ENCODE results near the gene FBXL16. TPM values are rescaled to one million over a fixed set of nuclear protein-coding genes. Genes with fewer than 3 reads are reported as not detected.

FBXL16 gene
- total and polyA plus RNA-seq, 11 donors: 0.03 to 1.00 (median 0.59) TPM; not detected in 6

DNA sequence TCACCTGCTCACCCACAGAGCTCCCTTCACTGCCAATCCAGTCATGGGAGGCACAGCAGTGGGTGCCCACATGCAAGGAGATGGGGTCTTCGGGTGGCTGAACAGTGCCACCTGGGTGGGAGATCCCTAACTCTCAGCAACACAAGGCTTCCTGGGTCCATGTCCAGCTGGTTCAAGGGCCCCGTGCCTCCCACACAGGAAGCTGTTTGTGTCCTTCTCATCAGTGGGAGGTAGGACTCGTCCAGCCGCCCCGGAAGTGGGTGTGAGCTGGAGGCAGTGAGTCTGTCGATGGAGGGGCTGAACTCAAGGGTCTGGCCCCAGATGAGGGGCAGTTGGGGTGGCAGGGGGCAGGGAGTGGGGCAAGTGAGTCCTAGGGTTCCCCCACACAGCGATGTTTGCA is 1.6 kb downstream of the FBXL16 start:
- no peak for TF ChIP-seq POLR2A (IDR thresholded peaks at IDR 0.05)
- TF ChIP-seq, protein P1, sequence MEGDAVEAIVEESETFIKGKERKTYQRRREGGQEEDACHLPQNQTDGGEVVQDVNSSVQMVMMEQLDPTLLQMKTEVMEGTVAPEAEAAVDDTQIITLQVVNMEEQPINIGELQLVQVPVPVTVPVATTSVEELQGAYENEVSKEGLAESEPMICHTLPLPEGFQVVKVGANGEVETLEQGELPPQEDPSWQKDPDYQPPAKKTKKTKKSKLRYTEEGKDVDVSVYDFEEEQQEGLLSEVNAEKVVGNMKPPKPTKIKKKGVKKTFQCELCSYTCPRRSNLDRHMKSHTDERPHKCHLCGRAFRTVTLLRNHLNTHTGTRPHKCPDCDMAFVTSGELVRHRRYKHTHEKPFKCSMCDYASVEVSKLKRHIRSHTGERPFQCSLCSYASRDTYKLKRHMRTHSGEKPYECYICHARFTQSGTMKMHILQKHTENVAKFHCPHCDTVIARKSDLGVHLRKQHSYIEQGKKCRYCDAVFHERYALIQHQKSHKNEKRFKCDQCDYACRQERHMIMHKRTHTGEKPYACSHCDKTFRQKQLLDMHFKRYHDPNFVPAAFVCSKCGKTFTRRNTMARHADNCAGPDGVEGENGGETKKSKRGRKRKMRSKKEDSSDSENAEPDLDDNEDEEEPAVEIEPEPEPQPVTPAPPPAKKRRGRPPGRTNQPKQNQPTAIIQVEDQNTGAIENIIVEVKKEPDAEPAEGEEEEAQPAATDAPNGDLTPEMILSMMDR (IDR thresholded peaks at IDR 0.05): no peak
- H3K4me3 ChIP-seq: no peak overlapping the region
- H3K27ac ChIP-seq: no peak overlapping the region
- intact Hi-C loops (cut with DNase I): no loop called here
- H3K9me3 ChIP-seq: no peaks in the 10 kb centered on the region
- ATAC-seq (no peak), DNase-seq (no peak)
- peaks cover 0 to 33% (median 4%) of the 10 kb centered on the region in 12 donors for H3K4me1 ChIP-seq
- peaks cover 37 to 94% (median 89%) of the 10 kb centered on the region in 9 donors for H3K27me3 ChIP-seq
- 44 to 69% (median 61%) methylated on average over 5 to 7 of the region's 7 CpGs for WGBS, 4 donors
- H3K36me3 ChIP-seq: no peaks in the 10 kb centered on the region

DNA sequence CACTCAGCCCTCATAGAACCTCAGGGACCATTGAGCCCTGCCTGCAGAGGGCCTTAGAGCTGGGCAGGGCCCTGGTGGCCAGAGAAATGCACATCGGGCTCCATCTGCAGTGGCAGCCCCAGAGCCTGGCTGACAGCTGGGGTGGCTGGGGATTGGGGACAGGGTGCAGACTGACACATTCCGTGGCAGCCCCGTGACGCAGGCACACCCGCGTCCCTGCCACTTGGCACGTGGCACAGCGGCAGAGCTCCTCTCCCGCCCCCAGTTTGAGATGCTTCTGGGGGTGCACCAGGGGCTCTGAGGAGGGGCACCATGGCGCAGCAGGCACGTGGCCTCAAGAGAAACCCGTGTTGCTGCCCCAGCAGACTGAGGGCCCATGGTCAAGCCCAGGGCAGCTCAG is 2.2 kb downstream of the FBXL16 start:
- WGBS, 4 donors: 82 to 90% (median 87%) methylated on average over 10 to 12 of the region's 12 CpGs
- Histone ChIP-seq H3K4me1 (peaks cover 0 to 33% (median 4%) of the 10 kb centered on the region in 12 donors), H3K27me3 (peaks cover 37 to 94% (median 84%) of the 10 kb centered on the region in 9 donors), H3K4me3 (no peak overlapping the region), H3K9me3 (no peaks in the 10 kb centered on the region), H3K36me3 (no peaks in the 10 kb centered on the region), H3K27ac (no peak overlapping the region)
- ATAC-seq (no peak), DNase-seq (no peak)
- TF ChIP-seq, protein P1 (IDR thresholded peaks at IDR 0.05): no peak
- TF ChIP-seq POLR2A (IDR thresholded peaks at IDR 0.05): no peak
- intact Hi-C loops (cut with DNase I): no loop called here

GRCh38 chr16:702341-702740 is 3.3 kb downstream of the FBXL16 start:
- Histone ChIP-seq H3K9me3 (no peaks in the 10 kb centered on the region), H3K4me1 (peaks cover 0 to 33% (median 4%) of the 10 kb centered on the region in 12 donors), H3K36me3 (no peaks in the 10 kb centered on the region), H3K4me3 (no peak overlapping the region), H3K27me3 (peaks cover 37 to 97% (median 79%) of the 10 kb centered on the region in 9 donors), H3K27ac (no peak overlapping the region)
- intact Hi-C loops (cut with DNase I): no loop called here
- TF ChIP-seq, protein P1 (IDR thresholded peaks at IDR 0.05): no peak
- TF ChIP-seq POLR2A (IDR thresholded peaks at IDR 0.05): no peak
- ATAC-seq (no peak), DNase-seq (no peak)
- 82 to 85% (median 83%) methylated on average over 19 of the region's 19 CpGs for WGBS, 4 donors

DNA sequence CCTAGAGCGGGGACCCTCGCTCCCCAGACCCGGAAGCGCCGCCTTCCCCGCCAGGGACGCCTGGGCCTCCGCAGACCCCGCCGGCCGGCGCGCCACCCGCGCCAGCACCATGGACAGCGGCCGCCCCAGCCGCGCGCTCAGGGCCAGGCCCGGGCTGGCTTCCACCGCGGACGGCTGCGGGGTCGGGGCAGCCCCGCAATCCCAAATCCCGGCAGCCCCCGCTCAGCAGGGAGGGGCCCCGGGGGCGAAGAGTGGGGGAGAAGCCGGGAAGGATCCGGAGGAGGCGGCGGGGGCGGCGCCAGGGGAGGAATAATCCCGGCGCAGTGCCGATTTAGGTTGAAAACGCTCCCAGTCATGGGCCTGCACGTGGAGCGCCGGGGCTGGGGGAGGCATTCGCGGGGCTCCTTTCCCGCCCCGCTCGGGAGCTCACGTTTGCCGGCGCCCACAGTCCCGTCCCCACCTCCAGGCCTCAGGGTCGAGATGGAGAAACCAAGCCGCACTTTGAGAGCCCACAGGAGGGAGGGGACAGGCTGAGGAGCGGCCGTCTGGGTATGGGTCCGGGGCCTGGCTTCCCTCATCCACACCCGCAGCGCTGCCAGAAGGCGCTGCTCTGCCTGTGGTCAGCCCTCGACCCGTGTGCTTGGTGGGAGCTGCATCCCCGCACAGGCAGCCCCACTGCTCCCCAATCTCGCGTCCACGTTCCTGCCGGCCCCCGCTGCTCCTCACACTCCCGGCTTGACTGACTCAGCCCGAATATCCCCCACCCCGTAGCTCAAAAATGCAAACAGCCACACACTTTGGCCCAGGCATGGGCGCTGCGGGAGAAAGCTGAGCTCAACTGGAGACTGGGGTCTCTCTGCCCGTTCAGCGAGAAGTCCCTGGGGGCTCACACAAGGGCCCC is 4.7 kb downstream of the FBXL16 start:
- no peak for TF ChIP-seq POLR2A (IDR thresholded peaks at IDR 0.05)
- TF ChIP-seq, protein P1 (IDR thresholded peaks at IDR 0.05): no peak
- H3K27ac ChIP-seq: no peak overlapping the region
- no peaks in the 10 kb centered on the region for H3K9me3 ChIP-seq
- no peak for DNase-seq
- peaks cover 0 to 23% (median 2%) of the 10 kb centered on the region in 12 donors for H3K4me1 ChIP-seq
- H3K4me3 ChIP-seq: peak overlapping the region in 1 of 12 donors; percentile 23
- peaks cover 38 to 98% (median 75%) of the 10 kb centered on the region in 9 donors for H3K27me3 ChIP-seq
- ATAC-seq: peak in 3 of 4 donors; percentile 55 to 78 (median 59)
- intact Hi-C loops (cut with DNase I): no loop called here
- WGBS, 4 donors: 5 to 6% (median 6%) methylated on average over 51 to 76 of the region's 76 CpGs
- no peaks in the 10 kb centered on the region for H3K36me3 ChIP-seq
